ENCODE measurements around the gene ALKBH4. TPM values are rescaled to one million over a fixed set of nuclear protein-coding genes. Genes with fewer than 3 reads are reported as not detected.
"Not testable (repeated sequence)": the region's sequence is repeated elsewhere in the genome, so short reads cannot be mapped to it uniquely, and the experiment has no call there.

Gene ALKBH4
- polyA plus RNA-seq, 5 donors, result 9.2 to 15.1 (median 11.5) TPM

GRCh38 chr7:102431617-102432298 is 32.9 kb downstream of the ALKBH4 start:
- no peak for DNase-seq

DNA sequence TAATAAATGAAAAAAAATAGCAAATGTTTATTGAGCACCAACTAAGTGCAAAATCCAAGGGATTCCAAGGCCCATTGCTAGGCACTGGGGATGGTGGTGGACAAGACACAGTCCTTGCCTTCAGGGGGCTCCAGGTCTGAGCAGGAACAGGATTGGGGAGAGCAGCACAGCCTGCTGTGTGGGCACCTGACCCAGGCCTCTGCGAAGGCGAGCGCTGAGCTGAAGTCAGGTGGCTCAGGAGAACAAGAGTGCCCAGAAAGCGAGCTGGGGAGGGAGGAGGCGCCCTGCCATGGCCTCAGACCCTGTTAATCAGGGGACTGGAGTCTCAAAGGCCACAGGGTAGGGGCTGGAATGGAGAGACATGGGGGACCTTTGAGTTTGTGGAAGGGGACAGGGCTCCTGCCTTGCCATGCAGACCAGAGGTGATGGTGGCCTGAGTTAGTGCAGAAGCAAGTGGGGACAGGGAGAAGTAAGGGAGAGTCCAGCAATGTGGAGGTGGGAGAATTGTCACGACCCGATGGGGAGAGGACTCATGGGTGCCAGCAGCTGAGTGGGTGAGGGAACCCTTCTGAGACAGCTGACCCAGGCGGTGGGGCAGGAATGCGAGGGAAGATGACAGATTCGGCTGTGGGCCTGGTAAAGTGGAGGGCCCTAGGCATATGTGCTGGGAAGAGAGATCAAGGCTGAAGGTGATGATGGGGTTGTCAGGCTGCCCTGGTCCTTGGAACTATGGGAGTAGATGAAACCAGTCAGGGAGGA is 35.3 kb downstream of the ALKBH4 start:
- DNase-seq, result no peak

- DNase-seq, result no peak
These were observed 37.7 kb downstream of the ALKBH4 start for GRCh38 chr7:102427019-102427405.

GRCh38 chr7:102426268-102427018 is 38.2 kb downstream of the ALKBH4 start:
- DNase-seq, result no peak

DNA sequence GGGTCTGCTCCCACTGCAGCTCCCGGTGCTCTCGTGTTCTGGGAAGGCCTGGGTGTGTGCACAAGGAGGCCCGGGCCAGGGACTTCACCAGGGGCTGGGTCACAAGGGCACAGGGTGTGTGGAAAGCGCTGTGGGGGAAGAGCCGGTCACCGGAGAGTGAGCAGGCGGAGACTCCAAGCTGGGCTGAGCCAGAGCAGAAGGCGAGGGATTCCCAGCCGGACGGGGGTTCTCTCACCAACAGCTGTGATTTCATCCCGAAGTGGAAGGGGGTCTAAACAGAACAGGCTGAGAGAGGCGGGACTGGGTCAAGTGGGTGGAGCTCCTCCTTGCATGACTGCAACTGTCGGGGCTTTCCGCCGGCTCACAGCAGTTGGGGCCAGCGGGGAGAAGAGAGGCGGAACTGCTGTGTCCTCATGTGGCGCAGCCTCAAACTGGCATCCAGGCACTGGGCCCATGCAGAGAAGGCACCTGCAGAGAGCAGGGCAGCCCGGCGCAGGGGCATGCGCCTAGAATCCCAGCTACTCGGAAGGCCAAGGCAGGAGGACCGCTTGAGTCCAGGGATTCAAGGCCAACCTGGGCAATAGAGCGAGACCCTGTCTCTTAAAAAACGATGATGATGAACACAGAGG is 38.9 kb downstream of the ALKBH4 start:
- DNase-seq, result no peak

- DNase-seq, result no peak
These were observed 39.9 kb downstream of the ALKBH4 start for GRCh38 chr7:102424787-102425218.

- no peak for DNase-seq
These were observed 40.5 kb downstream of the ALKBH4 start for GRCh38 chr7:102424129-102424551.

DNA sequence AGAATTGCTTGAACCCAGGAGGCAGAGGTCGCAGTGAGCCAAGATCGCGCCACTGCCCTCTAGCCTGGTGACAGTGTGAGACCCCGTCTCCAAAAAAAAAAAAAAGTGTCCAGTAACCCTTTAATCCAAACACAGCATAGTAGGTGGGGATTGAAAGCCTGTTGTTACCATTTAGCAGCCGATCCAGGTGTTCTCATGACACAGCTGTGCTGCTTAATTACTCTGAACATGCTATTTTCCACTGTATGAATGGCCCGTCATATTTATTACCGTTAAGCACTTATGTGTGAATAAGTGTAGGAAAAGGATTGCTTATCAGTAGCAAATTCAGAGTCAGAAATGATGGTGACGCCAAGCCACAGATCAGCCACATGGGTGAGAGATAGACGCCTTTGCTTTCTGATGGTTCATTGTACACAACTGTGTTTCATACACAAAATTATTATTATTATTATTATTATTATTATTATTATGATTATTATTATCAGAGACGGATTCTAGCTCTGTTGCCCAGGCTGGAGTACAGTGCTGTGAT is 42.9 kb downstream of the ALKBH4 start:
- DNase-seq, result no peak

DNA sequence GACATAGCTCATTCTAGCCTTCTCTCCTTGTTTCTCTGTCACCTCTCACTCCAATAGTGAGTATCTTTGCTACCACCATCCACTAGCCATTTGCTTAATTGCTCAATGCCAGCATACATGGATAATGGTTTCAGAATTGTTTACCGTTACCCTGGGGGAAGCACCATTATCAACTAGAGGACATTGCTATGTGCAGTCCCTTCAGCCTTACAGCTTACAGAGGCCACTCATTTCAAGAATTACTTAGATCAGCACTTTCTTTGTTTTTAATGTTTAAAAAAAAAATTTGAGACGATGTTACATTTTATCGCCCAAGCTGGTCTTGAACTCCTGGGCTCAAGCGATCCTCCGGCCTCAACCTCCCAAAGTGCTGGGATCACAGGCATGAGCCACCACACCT is 46.1 kb downstream of the ALKBH4 start:
- no peak for DNase-seq

GRCh38 chr7:102417105-102417504 is 47.6 kb downstream of the ALKBH4 start:
- DNase-seq, result no peak

- DNase-seq, result no peak
These were observed 48.3 kb downstream of the ALKBH4 start for GRCh38 chr7:102416406-102416805.

DNA sequence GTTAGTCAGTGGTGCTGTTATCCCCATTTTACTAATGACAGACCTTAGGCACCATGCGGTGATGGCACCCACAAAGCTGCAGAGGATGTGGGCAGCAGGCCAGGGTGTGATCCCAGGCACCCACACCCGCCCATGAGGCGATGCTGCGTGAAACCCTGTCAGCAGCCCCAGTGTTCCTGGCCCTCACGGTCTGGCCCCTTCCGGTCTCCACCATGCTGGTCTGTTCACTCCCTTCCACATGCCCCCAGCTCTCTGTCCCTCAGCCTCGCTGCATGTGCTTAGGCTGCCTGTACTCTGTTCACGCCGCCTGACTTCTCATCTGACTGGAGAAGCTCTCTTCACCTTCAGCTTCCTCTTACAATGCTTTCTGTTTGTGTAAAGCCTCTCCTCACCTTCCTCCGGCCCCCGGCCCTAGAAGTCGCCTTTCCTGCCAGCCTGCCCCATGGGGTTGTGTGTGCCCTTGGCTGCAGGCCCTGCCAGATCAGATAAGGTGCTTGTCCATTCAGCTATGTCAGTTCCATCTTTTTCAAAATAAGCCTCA is 48.9 kb downstream of the ALKBH4 start:
- DNase-seq, result no peak

DNA sequence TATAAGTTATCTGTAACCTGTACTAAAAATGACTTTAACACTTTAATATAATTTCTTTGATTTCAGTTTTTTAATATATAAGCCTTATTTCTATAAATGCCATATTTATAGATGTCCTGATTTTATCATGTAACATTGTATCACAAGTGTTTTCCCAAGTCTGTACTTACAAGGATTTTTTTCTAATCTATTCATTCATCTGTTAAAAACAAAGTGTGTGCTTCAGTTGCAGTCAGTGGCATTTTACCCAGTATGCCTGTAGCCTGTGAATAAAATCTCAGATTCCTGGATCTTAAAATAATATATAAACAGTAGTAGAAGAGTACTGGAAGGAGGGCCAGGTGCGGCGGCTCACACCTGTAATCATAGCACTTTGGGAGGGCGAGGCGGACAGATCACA is 51.1 kb downstream of the ALKBH4 start:
- no peak for DNase-seq

GRCh38 chr7:102413091-102413490 is 51.6 kb downstream of the ALKBH4 start:
- DNase-seq, result no peak

- no peak for DNase-seq
These were observed 52.1 kb downstream of the ALKBH4 start for GRCh38 chr7:102412548-102412947.

- no peak for DNase-seq
These were observed 53.7 kb downstream of the ALKBH4 start for GRCh38 chr7:102410918-102411317.

DNA sequence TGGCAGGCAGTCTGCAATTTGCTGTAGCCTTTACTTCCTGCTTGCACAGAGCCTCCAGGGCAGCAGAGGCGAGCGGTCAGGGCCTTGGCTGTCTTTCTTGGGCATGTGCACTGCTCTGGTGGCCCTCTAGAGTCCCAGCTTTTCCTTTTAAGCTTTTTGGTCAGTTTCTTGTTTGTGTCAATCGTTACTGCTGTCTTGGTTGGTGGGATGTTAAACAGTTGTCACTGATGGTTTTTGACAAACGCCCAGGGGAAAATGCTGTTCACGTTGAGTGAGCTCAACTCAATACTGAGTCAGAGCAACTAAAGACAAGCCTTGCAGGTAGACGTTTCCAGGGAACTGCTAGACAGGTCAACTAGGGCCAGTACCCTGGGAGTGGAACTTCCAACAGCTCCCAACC is 54.5 kb downstream of the ALKBH4 start:
- DNase-seq, result no peak

GRCh38 chr7:102409340-102409739 is 55.3 kb downstream of the ALKBH4 start:
- no peak for DNase-seq

- not testable (repeated sequence) for DNase-seq
These were observed 56.1 kb downstream of the ALKBH4 start for GRCh38 chr7:102408530-102408929.

DNA sequence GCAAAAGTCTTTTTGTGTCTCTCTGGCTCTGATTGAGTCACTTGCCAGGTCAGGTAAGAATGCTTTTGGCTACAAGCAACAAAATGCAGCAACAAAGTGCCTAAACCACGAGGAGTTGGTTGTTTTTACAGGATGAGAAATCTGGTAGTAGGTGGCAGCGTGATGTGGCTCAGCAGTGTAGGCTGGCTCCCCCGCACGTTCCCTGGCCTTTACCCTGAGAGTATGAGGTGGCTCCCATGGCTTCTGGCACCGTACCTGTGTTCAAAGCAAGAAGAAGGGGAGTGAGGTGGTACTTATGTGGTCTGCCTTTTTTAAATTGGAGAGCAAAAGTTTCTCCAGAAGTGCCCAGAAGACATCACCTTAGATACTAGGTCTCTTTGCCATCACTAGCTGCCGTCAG is 56.8 kb downstream of the ALKBH4 start:
- no peak for DNase-seq

All from right lung (tissue), 5 donors.